Osteocyte (in vitro differentiated cells): ENCODE measurements around the gene JAKMIP1. TPM values are rescaled to one million over a fixed set of nuclear protein-coding genes. Genes with fewer than 3 reads are reported as not detected.

Source experiments
- DNase-seq: peaks from one replicate; pipeline ENCODE4 v3.0.0; 2021; ENCODE audit warnings: mixed read lengths; ENCODE audit not compliant: unreplicated experiment; ENCODE audit errors: extremely low spot score
- H3K27ac Mint-ChIP-seq: one replicate; pipeline ENCODE4 v1.8.0; 2021; ENCODE audit warnings: mild to moderate bottlenecking, mixed read lengths; ENCODE audit not compliant: unreplicated experiment
- H3K27me3 Mint-ChIP-seq: one replicate; pipeline ENCODE4 v1.8.0; 2021; ENCODE audit warnings: mixed read lengths; ENCODE audit not compliant: unreplicated experiment
- H3K36me3 Mint-ChIP-seq: one replicate; pipeline ENCODE4 v1.8.0; 2021; ENCODE audit warnings: mixed read lengths; ENCODE audit not compliant: unreplicated experiment
- H3K4me1 Mint-ChIP-seq: one replicate; pipeline ENCODE4 v1.8.0; 2021; ENCODE audit warnings: mixed read lengths; ENCODE audit not compliant: unreplicated experiment
- H3K4me3 Mint-ChIP-seq: one replicate; pipeline ENCODE4 v1.8.0; 2021; ENCODE audit warnings: mild to moderate bottlenecking, moderate library complexity, mixed read lengths; ENCODE audit not compliant: unreplicated experiment
- H3K9me3 Mint-ChIP-seq: one replicate; pipeline ENCODE4 v1.8.0; 2021; ENCODE audit warnings: mixed read lengths; ENCODE audit not compliant: unreplicated experiment
- CTCF ChIP-seq: fragments of 200-600 bp; sonication (generic); IDR thresholded peaks from 2 replicates; pipeline ENCODE4 v1.5.0; 2021; ENCODE audit warnings: antibody characterized with exemption, mild to moderate bottlenecking, moderate library complexity
- total RNA-seq: library from RNA; stranded (reverse); gene quantifications from 2 replicates; pipeline ENCODE4 v1.2.1, GENCODE V29; 2021

Gene JAKMIP1
- total RNA-seq, 1 donor from 2014 or later, result not detected

DNA sequence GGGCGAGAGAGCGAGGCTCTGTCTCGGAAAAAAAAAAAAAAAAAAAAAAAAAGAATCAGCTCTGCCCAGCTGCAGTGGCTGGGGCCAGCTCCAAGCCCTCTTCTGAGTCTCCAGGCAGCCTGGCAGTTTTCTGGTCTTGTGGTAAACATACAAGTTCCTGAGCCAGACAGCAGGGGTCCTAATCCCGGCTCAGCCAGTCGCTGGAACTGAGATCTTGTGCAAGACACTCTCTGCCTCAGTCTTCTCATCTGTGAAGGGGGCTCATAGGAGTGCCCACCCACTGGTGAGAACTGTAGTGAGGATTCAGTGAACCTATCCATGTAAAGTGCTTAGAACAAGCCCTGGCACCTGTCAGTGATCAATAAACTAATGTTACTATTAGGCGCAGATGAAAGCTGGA, 223.9 kb downstream of the JAKMIP1 start:
- Mint-ChIP-seq H3K27me3 (peaks cover 39% of the 10 kb centered on the region), H3K4me3 (no peak overlapping the region), H3K9me3 (no peaks in the 10 kb centered on the region), H3K36me3 (no peaks in the 10 kb centered on the region), H3K4me1 (no peaks in the 10 kb centered on the region), H3K27ac (no peak overlapping the region)
- DNase-seq, result no peak
- TF ChIP-seq CTCF, result no peak

Other genes with a start within 250 kb of the JAKMIP1 start
- gene C4orf50, start 182.1 kb downstream of the JAKMIP1 start, total RNA-seq, result not detected in 2 replicates
- 29.2 and 33.7 TPM in 2 replicates for gene WFS1, start 69.3 kb upstream of the JAKMIP1 start, total RNA-seq